Stimulated activated CD8-positive, alpha-beta memory T cell treated with anti-CD3 and anti-CD28 coated beads, Interleukin-15, amount 100 ng/mL, for 48 hours (primary cell): Measurements from ENCODE around the gene OMG.
"Not testable (repeated sequence)": the region's sequence is repeated elsewhere in the genome, so short reads cannot be mapped to it uniquely, and the experiment has no call there.

ENCODE experiments used
- DNase-seq, 2 donors: peaks; one replicate each; pipeline ENCODE4 v3.0.0-alpha.2; 2020; ENCODE audit warnings: low read depth in 2 of 2

Gene OMG

GRCh38 chr17:31308372-31309334 lies 11.6 kb upstream of the OMG start:
- DNase-seq: no peak

DNA sequence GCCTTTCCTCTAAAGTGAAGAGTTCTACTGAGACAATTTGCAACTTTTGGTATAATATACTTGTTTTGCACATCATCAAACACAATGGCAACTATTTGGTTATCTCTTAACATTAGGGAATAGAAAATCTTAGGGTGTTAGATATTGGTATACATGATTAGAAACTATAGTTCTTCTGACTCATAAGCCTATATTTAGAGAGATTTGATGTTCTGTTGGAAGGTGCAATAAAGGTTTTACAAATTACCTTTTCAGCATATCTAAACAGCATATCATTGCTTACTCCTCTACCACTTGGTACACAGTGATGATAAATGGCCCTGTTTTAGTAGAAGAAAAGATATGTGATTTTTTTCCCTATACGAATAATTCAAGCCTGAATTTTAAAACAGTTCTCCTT lies 10.6 kb upstream of the OMG start:
- DNase-seq: no peak

- DNase-seq: no peak
Observed at GRCh38 chr17:31299624-31300023, 2.6 kb upstream of the OMG start.

GRCh38 chr17:31296142-31296541 lies 897 bp downstream of the OMG start:
- no peak for DNase-seq

DNA sequence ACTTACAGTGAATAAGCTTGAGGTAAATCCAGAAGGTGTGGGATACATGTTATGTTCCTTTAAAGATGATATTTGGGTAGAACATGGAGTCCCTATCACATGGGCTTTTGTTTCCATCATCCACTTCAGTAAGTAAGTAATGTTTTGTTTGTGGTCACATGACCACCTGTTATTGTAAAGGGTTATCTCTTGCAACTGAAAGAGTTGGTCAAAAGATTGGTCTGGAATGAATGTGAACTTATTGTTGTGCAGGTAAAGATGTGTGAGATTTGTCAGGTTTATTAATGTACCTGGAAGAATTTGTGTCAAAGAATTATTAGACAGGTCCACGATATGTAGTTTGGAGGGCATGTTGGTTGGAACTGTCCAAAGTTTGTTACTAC lies 1.6 kb downstream of the OMG start:
- no peak for DNase-seq

DNA sequence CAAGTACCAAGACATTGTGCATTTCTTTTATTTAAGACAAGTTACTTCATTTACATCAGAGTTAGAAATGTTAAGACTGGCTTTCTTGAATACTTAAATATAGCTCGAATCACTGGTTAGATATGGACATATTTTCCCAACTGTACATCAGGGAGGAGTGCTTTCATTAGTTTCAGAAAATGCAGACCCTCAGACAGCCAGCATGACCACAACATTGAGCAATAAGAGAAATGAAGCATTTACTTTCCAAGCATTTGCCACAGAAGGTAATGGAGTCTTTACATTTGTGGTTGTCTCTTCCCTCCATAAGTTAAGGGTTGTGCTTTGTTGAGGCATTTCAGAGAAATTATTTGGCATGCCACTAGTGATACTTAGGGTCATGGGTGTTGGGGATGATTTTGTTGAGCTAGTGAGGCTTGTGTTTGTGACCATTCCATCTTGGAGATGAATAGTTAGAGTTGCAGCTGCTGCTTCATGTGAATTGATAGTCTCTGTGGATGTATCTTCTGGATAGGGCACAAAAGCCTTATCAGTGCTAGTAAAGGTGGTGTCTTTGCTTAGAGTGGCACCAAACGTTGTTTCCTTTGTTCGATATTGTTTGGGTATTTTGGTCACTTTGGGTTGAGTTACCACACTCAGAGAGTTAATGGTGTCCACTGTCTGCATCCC lies 2.1 kb downstream of the OMG start:
- DNase-seq: no peak

DNA sequence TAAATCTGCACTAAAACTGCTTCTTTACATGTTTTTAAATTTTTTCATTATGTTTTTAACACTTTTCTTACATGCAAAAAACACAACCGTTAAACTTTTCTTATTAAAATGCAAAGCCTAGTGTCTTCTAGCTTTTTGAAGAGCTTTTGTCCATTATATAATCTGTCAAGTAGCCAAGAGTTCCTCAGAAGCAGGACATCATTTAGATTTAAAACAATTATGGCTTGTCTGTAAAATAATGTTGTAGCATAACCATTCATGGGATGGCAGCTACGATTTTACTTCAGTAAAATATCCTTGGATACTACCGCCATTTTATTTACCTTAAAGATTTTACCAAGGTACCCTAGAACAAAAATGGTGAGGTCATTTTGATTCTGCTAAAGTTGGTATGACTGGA lies 2.8 kb downstream of the OMG start:
- no peak for DNase-seq

DNA sequence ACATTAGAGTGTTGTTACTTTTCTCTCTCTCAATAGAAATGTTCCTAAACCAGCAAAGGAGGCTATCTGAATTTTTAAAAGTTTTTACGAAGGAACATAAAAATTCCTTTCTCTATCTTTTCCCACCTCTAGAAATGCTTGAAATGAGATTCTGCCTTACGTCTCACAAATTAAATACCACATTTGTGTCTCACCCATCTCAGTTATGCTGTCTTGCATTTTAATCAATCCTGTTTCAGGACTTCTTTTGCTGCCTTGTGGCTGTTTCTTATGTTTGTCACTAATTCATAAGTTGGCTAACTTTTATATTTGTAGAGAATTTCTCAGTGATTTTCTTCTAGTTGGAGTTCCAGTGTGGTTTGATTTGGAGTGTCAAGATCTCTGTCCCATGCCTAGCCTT lies 3.5 kb downstream of the OMG start:
- DNase-seq: no peak

DNA sequence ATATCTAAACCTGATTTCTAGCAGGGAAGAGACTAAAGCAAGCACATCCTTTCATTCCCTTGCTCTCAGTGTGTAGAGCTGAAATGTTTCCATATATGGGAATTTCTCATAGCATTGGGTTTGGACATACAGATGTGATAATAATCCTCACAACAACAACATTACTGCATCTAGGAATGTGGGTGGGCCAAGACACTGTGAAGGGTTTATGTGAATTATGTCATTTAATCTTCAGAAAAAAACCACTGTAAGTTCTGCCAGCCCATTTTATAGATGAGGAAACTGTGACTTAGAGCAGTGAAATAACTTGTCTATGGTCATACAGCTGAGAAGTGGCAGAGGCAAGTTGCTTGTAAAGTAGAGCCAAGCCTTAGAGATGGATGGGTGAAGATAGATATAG lies 5.2 kb downstream of the OMG start:
- DNase-seq: no peak

DNA sequence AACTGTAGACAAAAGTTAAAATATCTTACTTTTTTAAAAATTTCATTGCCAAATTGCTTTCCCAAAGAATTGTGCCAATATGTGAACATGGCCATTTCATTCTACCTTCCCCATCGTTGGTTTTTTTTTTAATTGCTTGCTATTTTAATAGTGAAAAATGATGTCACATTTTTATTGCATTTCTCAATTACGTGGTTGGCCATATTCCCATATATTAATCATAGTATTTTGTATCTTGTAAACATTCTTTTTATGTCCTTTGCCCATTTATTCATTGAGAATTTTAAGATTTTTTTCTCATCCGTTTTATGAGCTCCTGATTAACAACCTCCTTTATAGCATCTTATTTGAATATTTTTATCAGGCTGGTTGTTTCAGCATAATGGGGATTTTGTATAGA lies 7.2 kb downstream of the OMG start:
- no peak for DNase-seq

DNA sequence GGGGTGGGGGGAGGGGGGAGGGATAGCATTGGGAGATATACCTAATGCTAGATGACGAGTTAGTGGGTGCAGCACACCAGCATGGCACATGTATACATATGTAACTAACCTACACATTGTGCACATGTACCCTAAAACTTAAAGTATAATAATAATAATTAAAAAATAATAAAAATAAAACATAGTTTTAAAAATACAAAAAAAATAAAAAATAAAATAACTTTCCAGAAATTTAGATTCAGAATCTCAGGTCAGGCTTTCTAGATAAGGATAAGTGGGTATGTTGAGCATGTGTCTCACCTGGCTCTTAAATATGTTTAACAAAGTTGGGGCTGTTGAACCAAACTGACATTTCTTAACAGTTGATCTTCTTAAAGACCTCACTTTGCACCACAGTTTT lies 9.1 kb downstream of the OMG start:
- not testable (repeated sequence) for DNase-seq

DNA sequence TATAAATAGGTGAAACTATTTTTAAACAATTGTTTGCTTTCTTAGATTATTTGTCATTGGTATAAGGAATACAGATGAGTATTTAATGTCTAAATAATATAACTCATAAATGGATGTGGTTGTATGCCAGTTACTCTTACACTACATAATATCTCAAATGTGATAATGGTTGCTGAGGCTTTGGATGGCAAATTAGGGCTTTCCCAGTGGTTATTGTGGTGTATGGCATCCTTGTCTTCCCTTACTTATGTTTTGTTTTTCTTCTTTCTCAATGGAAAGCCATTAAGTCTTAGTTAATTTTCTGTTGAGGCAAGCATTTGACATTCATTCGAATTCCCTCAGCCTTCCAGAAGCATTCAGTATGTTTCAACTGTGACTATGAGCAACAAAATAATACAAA lies 10.5 kb downstream of the OMG start:
- DNase-seq: no peak

- no peak for DNase-seq
Observed at GRCh38 chr17:31283841-31284240, 13.2 kb downstream of the OMG start.

DNA sequence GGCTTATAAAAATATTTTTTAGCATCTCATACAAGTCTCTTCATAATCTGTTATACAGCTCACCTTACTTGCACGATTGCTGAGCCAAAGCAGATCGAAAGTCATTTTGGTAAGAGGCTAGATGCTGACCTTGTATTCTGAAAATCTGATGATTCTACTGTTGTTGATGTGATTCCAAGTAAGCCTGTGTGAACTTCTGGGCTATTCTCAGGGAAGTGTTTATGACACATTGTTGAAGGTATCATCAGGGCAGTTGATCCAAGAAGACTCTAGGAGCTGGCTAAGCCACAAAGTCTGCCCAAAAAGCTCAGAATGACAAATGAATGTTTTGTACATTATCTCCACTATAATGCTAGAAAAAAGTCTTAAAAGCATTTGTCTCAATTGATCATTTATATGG lies 16.0 kb downstream of the OMG start:
- DNase-seq: no peak

DNA sequence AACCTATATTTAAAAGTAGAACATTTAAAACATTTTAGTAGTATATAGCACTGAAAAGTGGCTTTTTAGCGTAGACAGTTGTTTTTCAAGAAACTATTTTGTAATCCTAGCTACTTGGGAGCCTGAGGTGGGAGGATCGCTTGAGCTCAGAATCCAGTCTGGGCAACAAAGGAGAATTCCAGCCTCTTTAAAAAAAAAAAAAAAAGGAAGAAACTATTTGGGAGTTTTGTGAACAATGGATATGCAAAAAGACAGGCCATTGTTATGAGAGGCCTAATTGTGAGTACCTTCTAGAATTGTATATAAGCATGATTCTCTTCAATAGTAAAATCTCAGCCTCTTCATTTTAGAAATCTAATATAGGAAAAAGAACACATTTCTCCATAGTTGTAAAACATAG lies 17.6 kb downstream of the OMG start:
- DNase-seq: no peak

DNA sequence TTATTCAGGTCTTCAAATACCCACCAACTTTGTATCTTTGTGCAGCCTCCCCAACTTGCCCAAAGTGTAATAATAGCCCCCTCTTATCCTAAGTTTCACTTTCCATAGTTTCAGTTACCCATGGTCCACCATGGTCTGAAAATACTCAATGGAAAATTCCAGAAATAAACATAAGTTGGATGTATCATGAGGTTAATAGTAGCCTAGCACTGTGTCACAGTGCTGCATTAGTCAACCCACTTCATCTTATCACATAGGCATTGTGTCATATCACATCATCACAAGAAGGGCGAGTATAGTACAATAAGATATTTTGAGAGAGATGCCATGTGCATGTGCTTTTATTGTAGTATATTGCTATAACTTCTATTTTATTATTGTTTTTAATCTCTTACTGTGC lies 21.9 kb downstream of the OMG start:
- no peak for DNase-seq

DNA sequence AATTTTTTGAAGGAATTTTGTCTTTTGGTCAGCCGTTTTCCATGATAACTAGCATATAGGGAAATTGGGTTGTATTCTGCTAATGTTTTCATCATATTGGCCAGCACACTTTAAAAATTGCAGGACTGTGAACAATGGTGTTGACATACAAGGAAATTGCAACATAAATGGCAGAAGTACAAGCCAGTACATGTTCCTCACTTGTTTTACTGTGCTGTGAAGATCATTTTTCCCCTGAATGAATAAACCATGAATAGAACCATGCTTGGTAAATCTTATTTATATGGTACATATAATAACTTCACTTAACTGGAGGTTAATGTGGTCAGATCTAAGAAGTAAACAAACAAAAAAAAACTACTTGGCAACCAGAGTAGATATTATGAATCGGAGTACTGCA lies 22.8 kb downstream of the OMG start:
- DNase-seq: no peak

- DNase-seq: no peak
Observed at GRCh38 chr17:31273516-31273915, 23.5 kb downstream of the OMG start.

- DNase-seq: no peak
Observed at GRCh38 chr17:31272803-31273202, 24.2 kb downstream of the OMG start.

DNA sequence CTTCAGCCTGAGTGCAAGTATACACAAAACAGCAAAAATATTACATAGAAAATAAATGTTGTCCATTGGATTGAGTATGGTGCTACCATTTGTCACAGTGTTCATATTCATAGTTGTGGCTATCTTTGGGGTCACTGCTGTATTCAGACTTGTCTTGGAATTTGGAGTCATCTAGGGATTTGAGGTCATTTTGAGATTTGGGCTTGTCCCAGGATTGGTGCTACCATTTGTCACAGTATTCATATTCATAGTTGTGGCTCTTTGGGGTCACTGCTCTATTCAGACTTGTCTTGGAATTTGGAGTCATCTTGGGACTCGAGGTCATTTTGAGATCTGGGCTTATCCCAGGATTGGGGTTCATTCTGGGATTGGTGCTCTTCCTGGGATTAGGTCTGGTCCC lies 24.8 kb downstream of the OMG start:
- DNase-seq: no peak

DNA sequence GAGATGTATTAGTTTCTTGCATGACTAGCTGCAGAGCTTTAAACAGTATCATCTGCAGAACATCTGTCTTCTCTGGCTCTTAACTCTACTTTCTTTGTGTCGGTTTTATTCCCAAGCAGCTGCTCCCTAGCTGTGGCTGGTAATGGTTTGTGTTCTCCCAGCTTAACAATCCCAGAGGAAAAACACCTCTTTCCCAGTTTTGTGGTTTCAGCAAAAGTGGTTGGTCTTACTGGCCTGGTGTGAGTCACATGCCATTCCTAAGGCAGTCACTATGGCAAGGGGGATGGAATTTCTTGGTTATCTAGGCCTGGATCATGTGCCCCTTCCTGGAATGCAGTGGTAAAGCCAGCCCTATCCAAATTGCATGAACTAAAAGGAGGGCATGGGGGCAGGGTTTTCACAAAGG lies 27.5 kb downstream of the OMG start:
- no peak for DNase-seq

- DNase-seq: no peak
Observed at GRCh38 chr17:31269036-31269577, 27.9 kb downstream of the OMG start.

GRCh38 chr17:31266042-31266441 lies 31.0 kb downstream of the OMG start:
- DNase-seq: no peak
